SK-N-SH (cell line): ENCODE results near the gene PGLYRP4. TPM values are rescaled to one million over a fixed set of nuclear protein-coding genes. Genes with fewer than 3 reads are reported as not detected.
"Not testable (repeated sequence)": the region's sequence is repeated elsewhere in the genome, so short reads cannot be mapped to it uniquely, and the experiment has no call there.

Source experiments
- CTCF ChIA-PET: fragments of 300-600, 350-600 bp; formaldehyde crosslinking; extraction: SDS; loops from one replicate; lab custom pipeline; 2021; lab: Yijun Ruan, JAX
- POLR2A ChIA-PET: fragments of 350-600 bp; sonication (Branson Sonifier 250); formaldehyde crosslinking; extraction: SDS; loops from one replicate; lab custom pipeline; 2020; ENCODE audit warnings: antibody characterized with exemption, inconsistent platforms; lab: Yijun Ruan, JAX
- DNase-seq: peaks from one replicate; pipeline ENCODE4 v3.0.0; 2012
- H2AFZ ChIP-seq: fragments of 200-600 bp; sonication (generic); 2 replicates; pipeline ENCODE4 v1.8.1; 2016; ENCODE audit warnings: antibody characterized with exemption, mild to moderate bottlenecking, low read depth
- H3F3A ChIP-seq: fragments of 200-600 bp; sonication (generic); replicated peaks from 2 replicates; pipeline ENCODE3; 2016; ENCODE audit warnings: antibody characterized with exemption, mild to moderate bottlenecking; ENCODE audit not compliant: insufficient read depth
- H3K27ac ChIP-seq, 2 experiments: fragments of 200-500 bp in 1 of 2; fragments of 200-600 bp in 1 of 2; sonication (Bioruptor generic) in 1 of 2; sonication (generic), shearing (Covaris generic) in 1 of 2; 2 replicates each; pipeline versions ENCODE4 v1.5.1 to v1.6.1; 2014 to 2016; ENCODE audit warnings: low read depth in 2 of 2, inconsistent platforms in 1 of 2, low read length in 1 of 2, mild to moderate bottlenecking in 1 of 2, mixed read lengths in 1 of 2
- H3K27me3 ChIP-seq: fragments of 200-600 bp; sonication (generic), shearing (Covaris generic); 2 replicates; pipeline ENCODE4 v1.6.1; 2016; ENCODE audit warnings: mixed run types; ENCODE audit not compliant: insufficient read depth
- H3K36me3 ChIP-seq, 2 experiments: fragments of 200-500 bp in 1 of 2; fragments of 200-600 bp in 1 of 2; sonication (Bioruptor generic) in 1 of 2; sonication (generic) in 1 of 2; replicated peaks in 1 of 2; 2 replicates each; pipeline versions ENCODE3 to v1.5.1; 2014 to 2016; ENCODE audit warnings: low read length in 1 of 2, mild to moderate bottlenecking in 1 of 2; ENCODE audit not compliant: insufficient read depth in 2 of 2, control insufficient read depth in 1 of 2
- H3K4me1 ChIP-seq, 2 experiments: fragments of 200-500 bp in 1 of 2; fragments of 200-600 bp in 1 of 2; sonication (Bioruptor generic) in 1 of 2; sonication (generic), shearing (Covaris generic) in 1 of 2; 2 replicates each; pipeline versions ENCODE4 v1.5.1 to v1.6.1; 2014 to 2016; ENCODE audit warnings: low read depth in 1 of 2, low read length in 1 of 2, mixed run types in 1 of 2; ENCODE audit not compliant: insufficient read depth in 2 of 2, control insufficient read depth in 1 of 2
- H3K4me2 ChIP-seq: fragments of 200-600 bp; sonication (generic), shearing (Covaris generic); 2 replicates; pipeline ENCODE4 v1.6.1; 2017; ENCODE audit warnings: mixed run types
- H3K4me3 ChIP-seq, 2 experiments: fragments of 200-500 bp in 1 of 2; fragments of 200-600 bp in 1 of 2; sonication (Bioruptor generic) in 1 of 2; sonication (generic), shearing (Covaris generic) in 1 of 2; 2 replicates each; pipeline versions ENCODE4 v1.5.1 to v1.8.1; 2014 to 2016; ENCODE audit warnings: low read depth in 2 of 2, inconsistent platforms in 1 of 2, low read length in 1 of 2, mild to moderate bottlenecking in 1 of 2, mixed read lengths in 1 of 2, moderate library complexity in 1 of 2
- H3K79me2 ChIP-seq: fragments of 200-600 bp; sonication (generic); 2 replicates; pipeline ENCODE4 v1.8.1; 2017; ENCODE audit warnings: mild to moderate bottlenecking; ENCODE audit not compliant: insufficient read depth
- H3K9ac ChIP-seq: fragments of 200-600 bp; sonication (generic); 2 replicates; pipeline ENCODE4 v1.6.1; 2017; ENCODE audit warnings: mixed run types
- H3K9me2 ChIP-seq: fragments of 200-600 bp; sonication (generic); 2 replicates; pipeline ENCODE4 v1.6.1; 2017; ENCODE audit warnings: mixed run types
- H3K9me3 ChIP-seq: fragments of 200-600 bp; sonication (generic); 2 replicates; pipeline ENCODE4 v1.6.1; 2017; ENCODE audit warnings: mixed run types, mild to moderate bottlenecking, moderate library complexity
- H4K20me1 ChIP-seq: fragments of 200-600 bp; sonication (generic); 2 replicates; pipeline ENCODE4 v1.6.1; 2017; ENCODE audit warnings: mild to moderate bottlenecking, mixed run types; ENCODE audit not compliant: insufficient read depth
- EP300 ChIP-seq, 2 experiments: IDR thresholded peaks; 2 replicates each; pipeline versions ENCODE4 v1.4.0 to v1.6.1; 2012; ENCODE audit warnings: borderline replicate concordance in 1 of 2, low read depth in 1 of 2, low read length in 1 of 2
- FOXJ3 ChIP-seq: sonication (generic); formaldehyde crosslinking; IDR thresholded peaks from 2 replicates; pipeline ENCODE4 v1.5.1; 2020; ENCODE audit warnings: mild to moderate bottlenecking, missing genetic modification reagents
- FOXM1 ChIP-seq: IDR thresholded peaks from 2 replicates; pipeline ENCODE4 v1.4.0; 2012; ENCODE audit warnings: low read depth, mild to moderate bottlenecking
- GATA2 ChIP-seq: sonication (generic); formaldehyde crosslinking; IDR thresholded peaks from 2 replicates; pipeline ENCODE4 v1.5.0; 2020; ENCODE audit warnings: mild to moderate bottlenecking, missing genetic modification reagents
- RAD21 ChIP-seq: IDR thresholded peaks from 2 replicates; pipeline ENCODE4 v1.6.1; 2012; ENCODE audit warnings: mild to moderate bottlenecking, low read length
- RCOR1 ChIP-seq: fragments of 150-350 bp; IDR thresholded peaks from 2 replicates; pipeline ENCODE4 v1.6.1; 2017; ENCODE audit warnings: antibody characterized with exemption, low read length
- YY1 ChIP-seq: IDR thresholded peaks from 2 replicates; pipeline ENCODE4 v1.4.0; 2012; ENCODE audit warnings: low read depth, mild to moderate bottlenecking
- WGBS: methylation state at CpG from one replicate; pipeline ENCODE4 v1.1.6; 2017; ENCODE audit warnings: low lambda C conversion rate; 5-methylcytosine and 5-hydroxymethylcytosine counted together
- polyA plus RNA-seq, 3 experiments: library from polyadenylated mRNA; depleted of rRNA; stranded (reverse); fragments of >200 nt; gene quantifications; 2 replicates each; pipeline ENCODE4 v1.2.3, GENCODE V29; 2012
- TF ChIP-seq, protein P1 (sequence below): IDR thresholded peaks from 2 replicates; pipeline ENCODE4 v1.4.0; 2012; ENCODE audit warnings: low read depth
- TF ChIP-seq, protein P2 (sequence below): IDR thresholded peaks from 2 replicates; pipeline ENCODE4 v1.4.0; 2012; ENCODE audit warnings: low read depth, borderline replicate concordance
- TF ChIP-seq, protein P3 (sequence below): fragments of 200-600 bp; sonication (generic); IDR thresholded peaks from 2 replicates; pipeline ENCODE4 v1.6.1; 2017; ENCODE audit warnings: antibody characterized with exemption, mild to moderate bottlenecking, moderate library complexity
- TF ChIP-seq, protein P4 (sequence below): IDR thresholded peaks from 2 replicates; pipeline ENCODE4; 2012

The PGLYRP4 gene
- polyA plus RNA-seq, 1 of the 3 experiments (the other 2 are of a cell fraction) = not detected

DNA sequence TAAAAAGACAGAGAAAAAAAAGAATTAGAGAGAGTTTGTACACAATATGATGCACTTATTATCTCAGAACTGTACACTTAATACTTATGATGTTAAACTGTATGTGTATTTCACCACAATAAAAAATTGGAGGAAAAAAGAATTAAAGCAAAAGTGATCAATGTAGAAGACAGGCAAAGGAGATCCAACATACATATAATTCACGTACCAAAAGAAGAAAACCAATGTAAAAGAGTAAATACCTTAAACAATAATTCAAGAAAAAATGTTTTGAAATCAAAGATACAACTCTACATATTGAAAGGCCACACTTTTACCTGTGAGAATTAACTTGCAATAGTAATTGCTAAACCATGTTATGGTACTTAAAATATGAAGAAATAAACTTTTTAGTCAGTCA lies 26.1 kb downstream of the PGLYRP4 start:
- TF ChIP-seq, protein P1, sequence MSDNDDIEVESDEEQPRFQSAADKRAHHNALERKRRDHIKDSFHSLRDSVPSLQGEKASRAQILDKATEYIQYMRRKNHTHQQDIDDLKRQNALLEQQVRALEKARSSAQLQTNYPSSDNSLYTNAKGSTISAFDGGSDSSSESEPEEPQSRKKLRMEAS = no peak
- TF ChIP-seq GATA2 (CRISPR knock-in tag) (no peak), FOXJ3 (CRISPR knock-in tag) (no peak), YY1 (no peak), RCOR1 (no peak), RAD21 (no peak), EP300 (IDR thresholded peaks at IDR 0.05; ENCODE audit: borderline replicate concordance in 1 of 2, low read depth in 1 of 2, low read length in 1 of 2) (no peak), FOXM1 (no peak)
- TF ChIP-seq, protein P2, sequence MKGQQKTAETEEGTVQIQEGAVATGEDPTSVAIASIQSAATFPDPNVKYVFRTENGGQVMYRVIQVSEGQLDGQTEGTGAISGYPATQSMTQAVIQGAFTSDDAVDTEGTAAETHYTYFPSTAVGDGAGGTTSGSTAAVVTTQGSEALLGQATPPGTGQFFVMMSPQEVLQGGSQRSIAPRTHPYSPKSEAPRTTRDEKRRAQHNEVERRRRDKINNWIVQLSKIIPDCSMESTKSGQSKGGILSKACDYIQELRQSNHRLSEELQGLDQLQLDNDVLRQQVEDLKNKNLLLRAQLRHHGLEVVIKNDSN = no peak
- TF ChIP-seq, protein P3, sequence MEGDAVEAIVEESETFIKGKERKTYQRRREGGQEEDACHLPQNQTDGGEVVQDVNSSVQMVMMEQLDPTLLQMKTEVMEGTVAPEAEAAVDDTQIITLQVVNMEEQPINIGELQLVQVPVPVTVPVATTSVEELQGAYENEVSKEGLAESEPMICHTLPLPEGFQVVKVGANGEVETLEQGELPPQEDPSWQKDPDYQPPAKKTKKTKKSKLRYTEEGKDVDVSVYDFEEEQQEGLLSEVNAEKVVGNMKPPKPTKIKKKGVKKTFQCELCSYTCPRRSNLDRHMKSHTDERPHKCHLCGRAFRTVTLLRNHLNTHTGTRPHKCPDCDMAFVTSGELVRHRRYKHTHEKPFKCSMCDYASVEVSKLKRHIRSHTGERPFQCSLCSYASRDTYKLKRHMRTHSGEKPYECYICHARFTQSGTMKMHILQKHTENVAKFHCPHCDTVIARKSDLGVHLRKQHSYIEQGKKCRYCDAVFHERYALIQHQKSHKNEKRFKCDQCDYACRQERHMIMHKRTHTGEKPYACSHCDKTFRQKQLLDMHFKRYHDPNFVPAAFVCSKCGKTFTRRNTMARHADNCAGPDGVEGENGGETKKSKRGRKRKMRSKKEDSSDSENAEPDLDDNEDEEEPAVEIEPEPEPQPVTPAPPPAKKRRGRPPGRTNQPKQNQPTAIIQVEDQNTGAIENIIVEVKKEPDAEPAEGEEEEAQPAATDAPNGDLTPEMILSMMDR = no peak
- TF ChIP-seq, protein P4, sequence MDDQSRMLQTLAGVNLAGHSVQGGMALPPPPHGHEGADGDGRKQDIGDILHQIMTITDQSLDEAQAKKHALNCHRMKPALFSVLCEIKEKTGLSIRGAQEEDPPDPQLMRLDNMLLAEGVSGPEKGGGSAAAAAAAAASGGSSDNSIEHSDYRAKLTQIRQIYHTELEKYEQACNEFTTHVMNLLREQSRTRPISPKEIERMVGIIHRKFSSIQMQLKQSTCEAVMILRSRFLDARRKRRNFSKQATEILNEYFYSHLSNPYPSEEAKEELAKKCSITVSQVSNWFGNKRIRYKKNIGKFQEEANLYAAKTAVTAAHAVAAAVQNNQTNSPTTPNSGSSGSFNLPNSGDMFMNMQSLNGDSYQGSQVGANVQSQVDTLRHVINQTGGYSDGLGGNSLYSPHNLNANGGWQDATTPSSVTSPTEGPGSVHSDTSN = no peak
- ChIA-PET CTCF (no interaction called here), POLR2A (no interaction called here)
- H3K9me3 ChIP-seq = no peaks in the 10 kb centered on the region
- H3K36me3 ChIP-seq = no peaks in the 10 kb centered on the region
- DNase-seq = no peak
- H3K27me3 ChIP-seq = no peaks in the 10 kb centered on the region
- no peak overlapping the region for H3K9ac ChIP-seq
- H2AFZ ChIP-seq = no peak overlapping the region
- no peaks in the 10 kb centered on the region for H4K20me1 ChIP-seq
- H3K9me2 ChIP-seq = no peaks in the 10 kb centered on the region
- no peaks in the 10 kb centered on the region for H3K79me2 ChIP-seq
- no peak overlapping the region for H3K4me2 ChIP-seq
- H3K27ac ChIP-seq = no peak overlapping the region
- 0% methylated on average over 1 of the region's 1 CpG for WGBS
- H3K4me3 ChIP-seq = no peak overlapping the region
- no peaks in the 10 kb centered on the region for H3K4me1 ChIP-seq
- no peaks in the 10 kb centered on the region for H3F3A ChIP-seq

DNA sequence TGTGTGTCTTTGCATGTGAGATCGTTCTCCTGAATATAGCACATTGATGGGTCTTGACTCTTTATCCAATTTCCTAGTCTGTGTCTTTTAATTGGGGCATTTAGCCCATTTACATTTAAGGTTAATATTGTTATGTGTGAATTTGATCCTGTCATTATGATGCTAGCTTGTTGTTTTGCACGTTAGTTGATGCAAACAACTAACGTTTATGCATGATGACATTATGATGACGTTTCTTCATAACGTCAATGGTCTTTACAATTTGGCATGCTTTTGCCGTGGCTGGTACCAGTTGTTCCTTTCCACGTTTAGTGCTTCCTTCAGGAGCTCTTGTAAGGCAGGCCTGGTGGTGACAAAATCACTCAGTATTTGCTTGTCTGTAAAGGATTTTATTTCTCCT lies 30.5 kb downstream of the PGLYRP4 start:
- DNase-seq, H3K36me3 ChIP-seq, H4K20me1 ChIP-seq, H3K4me3 ChIP-seq, H3K9me3 ChIP-seq, CTCF ChIA-PET, H3K4me2 ChIP-seq, H3F3A ChIP-seq, H3K27me3 ChIP-seq, POLR2A ChIA-PET, H3K27ac ChIP-seq, H2AFZ ChIP-seq, H3K9me2 ChIP-seq, H3K9ac ChIP-seq, H3K4me1 ChIP-seq, H3K79me2 ChIP-seq: not testable (repeated sequence)
- whole genome bisulfite sequencing = 2% methylated on average over 7 of the region's 7 CpGs

DNA sequence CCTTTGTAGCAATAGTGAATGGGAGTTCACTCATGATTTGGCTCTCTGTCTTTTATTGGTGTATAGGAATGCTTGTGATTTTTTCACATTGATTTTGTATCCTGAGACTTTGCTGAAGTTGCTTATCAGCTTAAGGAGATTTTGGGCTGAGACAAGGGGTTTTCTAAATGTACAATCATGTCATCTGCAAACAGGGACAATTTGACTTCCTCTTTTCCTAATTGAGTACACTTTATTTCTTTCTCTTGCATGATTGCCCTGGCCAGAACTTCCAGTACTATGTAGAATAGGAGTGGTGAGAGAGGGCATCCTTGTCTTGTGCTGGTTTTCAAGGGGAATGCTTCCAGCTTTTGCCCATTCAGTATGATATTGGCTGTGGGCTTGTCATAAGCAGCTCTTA lies 32.6 kb downstream of the PGLYRP4 start:
- H3K9me3 ChIP-seq, CTCF ChIA-PET, H3K27me3 ChIP-seq, H3K9me2 ChIP-seq, H3K79me2 ChIP-seq, H3K4me2 ChIP-seq, H2AFZ ChIP-seq, H3K4me1 ChIP-seq, H3F3A ChIP-seq, H3K9ac ChIP-seq, POLR2A ChIA-PET, H3K27ac ChIP-seq, DNase-seq, H4K20me1 ChIP-seq, H3K36me3 ChIP-seq, H3K4me3 ChIP-seq: not testable (repeated sequence)

DNA sequence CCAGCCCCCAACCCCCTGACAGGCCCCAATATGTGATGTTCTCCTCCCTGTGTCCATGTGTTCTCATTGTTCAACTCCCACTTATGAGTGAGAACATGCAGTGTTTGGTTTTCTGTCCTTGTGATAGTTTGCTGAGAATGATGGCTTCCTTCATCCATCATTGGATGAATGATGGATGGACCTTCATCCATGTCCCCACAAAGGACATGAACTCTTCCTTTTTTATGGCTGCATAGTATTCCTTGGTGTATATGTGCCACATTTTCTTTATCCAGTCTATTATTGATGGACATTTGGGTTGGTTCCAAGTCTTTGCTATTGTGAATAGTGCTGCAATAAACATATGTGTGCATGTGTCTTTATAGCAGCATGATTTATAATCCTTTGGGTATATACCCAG lies 34.3 kb downstream of the PGLYRP4 start:
- H3K4me2 ChIP-seq, H3K36me3 ChIP-seq, DNase-seq, H3K27me3 ChIP-seq, H4K20me1 ChIP-seq, H3K9me2 ChIP-seq, CTCF ChIA-PET, H2AFZ ChIP-seq, POLR2A ChIA-PET, H3F3A ChIP-seq, H3K9me3 ChIP-seq, H3K27ac ChIP-seq, H3K4me3 ChIP-seq, H3K79me2 ChIP-seq, H3K9ac ChIP-seq, H3K4me1 ChIP-seq: not testable (repeated sequence)
